ENCODE data around the gene SLC2A13. TPM values are rescaled to one million over a fixed set of nuclear protein-coding genes. Genes with fewer than 3 reads are reported as not detected.

SLC2A13 gene
- total RNA-seq, 2 donors from 2014 or later = 10.3 to 12.9 TPM

GRCh38 chr12:39824505-39825212 is 281.2 kb downstream of the SLC2A13 start:
- WGBS, 2 experiments (ENCODE audit: insufficient coverage in 1 of 2, insufficient read length in 1 of 2) = 87 to 88% methylated on average over 1 to 3 of the region's 3 CpGs
- Histone ChIP-seq H3K9ac (ENCODE audit: extremely low read depth, low read length, poor library complexity, severe bottlenecking) (no peak overlapping the region), H3K4me3 (ENCODE audit: low read length) (no peak overlapping the region), H3K9me3 (ENCODE audit: control insufficient read depth, low read length) (no peaks in the 10 kb centered on the region), H3K27ac (ENCODE audit: low read depth, low read length) (no peak overlapping the region), H3K27me3 (ENCODE audit: control insufficient read depth, insufficient read depth, low read length, poor library complexity, severe bottlenecking) (no peaks in the 10 kb centered on the region), H3K4me1 (ENCODE audit: control insufficient read depth, insufficient read depth, low read length) (no peaks in the 10 kb centered on the region), H3K36me3 (ENCODE audit: control insufficient read depth, insufficient read depth, low read length) (no peaks in the 10 kb centered on the region)
- Mint-ChIP-seq H3K4me1 (peaks cover 6% of the 10 kb centered on the region), H3K36me3 (ENCODE audit: low read depth) (peaks cover 9% of the 10 kb centered on the region), H3K4me3 (no peak overlapping the region), H3K9me3 (no peaks in the 10 kb centered on the region), H3K27me3 (ENCODE audit: insufficient read depth) (no peaks in the 10 kb centered on the region), H3K27ac (peak overlapping the region; percentile 5)
- DNase-seq = no peak
- TF ChIP-seq CTCF (conservative IDR thresholded peaks at IDR 0.05) = no peak

- Histone ChIP-seq H3K27ac (ENCODE audit: low read depth, low read length) (no peak overlapping the region), H3K9me3 (ENCODE audit: control insufficient read depth, low read length) (peaks cover 3% of the 10 kb centered on the region), H3K9ac (ENCODE audit: extremely low read depth, low read length, poor library complexity, severe bottlenecking) (no peak overlapping the region), H3K4me3 (ENCODE audit: low read length) (no peak overlapping the region), H3K36me3 (ENCODE audit: control insufficient read depth, insufficient read depth, low read length) (no peaks in the 10 kb centered on the region), H3K27me3 (ENCODE audit: control insufficient read depth, insufficient read depth, low read length, poor library complexity, severe bottlenecking) (no peaks in the 10 kb centered on the region), H3K4me1 (ENCODE audit: control insufficient read depth, insufficient read depth, low read length) (peaks cover 4% of the 10 kb centered on the region)
- Mint-ChIP-seq H3K27me3 (ENCODE audit: insufficient read depth) (no peaks in the 10 kb centered on the region), H3K36me3 (ENCODE audit: low read depth) (peaks cover 4% of the 10 kb centered on the region), H3K9me3 (peaks cover 5% of the 10 kb centered on the region), H3K27ac (no peak overlapping the region), H3K4me1 (peaks cover 5% of the 10 kb centered on the region), H3K4me3 (no peak overlapping the region)
- DNase-seq = no peak
- no peak for TF ChIP-seq CTCF (conservative IDR thresholded peaks at IDR 0.05)
Measured at GRCh38 chr12:39816671-39817185, 289.2 kb downstream of the SLC2A13 start.

- no peak for TF ChIP-seq CTCF (conservative IDR thresholded peaks at IDR 0.05)
- no peaks in the 10 kb centered on the region for H3K36me3 ChIP-seq (ENCODE audit: control insufficient read depth, insufficient read depth, low read length)
- no peak overlapping the region for H3K4me3 Mint-ChIP-seq
- no peak overlapping the region for H3K27ac Mint-ChIP-seq
- H3K9ac ChIP-seq (ENCODE audit: extremely low read depth, low read length, poor library complexity, severe bottlenecking) = no peak overlapping the region
- H3K4me3 ChIP-seq (ENCODE audit: low read length) = no peak overlapping the region
- no peak for DNase-seq
- no peaks in the 10 kb centered on the region for H3K27me3 ChIP-seq (ENCODE audit: control insufficient read depth, insufficient read depth, low read length, poor library complexity, severe bottlenecking)
- H3K9me3 ChIP-seq (ENCODE audit: control insufficient read depth, low read length) = peaks cover 4% of the 10 kb centered on the region
- 88% methylated on average over 2 of the region's 2 CpGs; no CpG with 5 or more reads in 1 of the 2 experiments for whole genome bisulfite sequencing, 2 experiments (ENCODE audit: insufficient coverage in 1 of 2, insufficient read length in 1 of 2)
- no peak overlapping the region for H3K27ac ChIP-seq (ENCODE audit: low read depth, low read length)
- peaks cover 5% of the 10 kb centered on the region for H3K4me1 Mint-ChIP-seq
- H3K4me1 ChIP-seq (ENCODE audit: control insufficient read depth, insufficient read depth, low read length) = peaks cover 4% of the 10 kb centered on the region
- peaks cover 6% of the 10 kb centered on the region for H3K9me3 Mint-ChIP-seq
- no peaks in the 10 kb centered on the region for H3K27me3 Mint-ChIP-seq (ENCODE audit: insufficient read depth)
- H3K36me3 Mint-ChIP-seq (ENCODE audit: low read depth) = no peaks in the 10 kb centered on the region
Measured at GRCh38 chr12:39815746-39816145, 290.1 kb downstream of the SLC2A13 start.
